HG03520 (cell line): Measurements from ENCODE around the gene LRPAP1.

Experiments used
- ATAC-seq: cut with Tn5 transposase; IDR thresholded peaks from one replicate; pipeline ENCODE4 v1.9.1; 2021; ENCODE audit warnings: mild to moderate bottlenecking, moderate library complexity; ENCODE audit not compliant: unreplicated experiment

Gene LRPAP1

GRCh38 chr4:3488820-3489219 is 43.4 kb downstream of the LRPAP1 start:
- ATAC-seq: no peak

- no peak for ATAC-seq
These were observed 44.4 kb downstream of the LRPAP1 start for GRCh38 chr4:3487861-3488260.

DNA sequence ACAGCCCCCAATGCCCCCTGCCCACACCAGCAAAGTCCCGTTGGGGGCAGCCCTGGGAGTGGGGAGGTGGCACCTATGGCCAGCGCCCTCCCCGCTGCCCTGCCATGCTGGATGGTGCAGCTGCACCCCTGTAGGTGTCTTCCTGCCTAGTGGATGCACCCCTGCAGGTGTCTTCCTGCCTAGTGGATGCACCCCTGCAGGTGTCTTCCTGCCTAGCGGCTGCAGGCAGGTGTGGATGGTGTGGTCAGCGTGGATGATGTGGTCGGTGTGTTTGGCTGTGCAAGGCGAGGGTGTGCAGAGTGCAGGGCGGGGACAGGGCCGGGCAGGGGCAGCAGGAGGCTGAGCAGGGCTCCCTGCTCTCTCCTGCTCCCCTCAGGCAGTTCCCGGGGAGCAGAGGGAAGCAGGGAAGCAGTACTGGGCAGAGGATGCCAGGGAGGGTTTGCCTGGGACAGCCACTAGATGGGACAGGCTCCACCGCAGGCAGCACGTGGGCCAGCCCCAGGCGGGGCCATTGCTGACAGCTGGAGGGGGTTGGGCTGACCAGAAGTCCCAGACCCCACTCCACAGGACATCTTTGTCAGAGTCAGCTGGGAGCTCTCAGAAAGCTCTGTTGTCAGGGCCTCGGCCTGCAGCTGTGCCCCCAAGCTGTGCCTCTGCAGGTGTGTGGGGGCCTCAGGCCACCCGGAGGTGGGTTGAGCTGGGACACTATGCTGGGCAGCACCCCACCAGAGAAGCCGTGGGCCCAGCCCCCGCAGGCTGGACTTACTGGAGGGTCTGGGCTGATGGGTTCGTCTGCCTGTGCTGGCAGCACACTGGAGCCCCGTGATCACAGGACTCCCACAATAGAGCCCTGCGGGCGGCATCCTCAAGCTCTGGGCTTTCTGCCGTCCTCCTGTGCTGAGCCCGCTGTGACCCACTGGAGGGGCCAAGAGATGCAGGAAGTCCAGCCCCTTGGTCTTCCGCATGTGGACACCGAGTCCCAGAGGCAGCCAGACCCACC is 45.4 kb downstream of the LRPAP1 start:
- ATAC-seq: no peak

GRCh38 chr4:3485886-3486540 is 46.2 kb downstream of the LRPAP1 start:
- ATAC-seq: no peak

- no peak for ATAC-seq
These were observed 47.0 kb downstream of the LRPAP1 start for GRCh38 chr4:3485011-3485791.

GRCh38 chr4:3484057-3484973 is 47.9 kb downstream of the LRPAP1 start:
- ATAC-seq: no peak

DNA sequence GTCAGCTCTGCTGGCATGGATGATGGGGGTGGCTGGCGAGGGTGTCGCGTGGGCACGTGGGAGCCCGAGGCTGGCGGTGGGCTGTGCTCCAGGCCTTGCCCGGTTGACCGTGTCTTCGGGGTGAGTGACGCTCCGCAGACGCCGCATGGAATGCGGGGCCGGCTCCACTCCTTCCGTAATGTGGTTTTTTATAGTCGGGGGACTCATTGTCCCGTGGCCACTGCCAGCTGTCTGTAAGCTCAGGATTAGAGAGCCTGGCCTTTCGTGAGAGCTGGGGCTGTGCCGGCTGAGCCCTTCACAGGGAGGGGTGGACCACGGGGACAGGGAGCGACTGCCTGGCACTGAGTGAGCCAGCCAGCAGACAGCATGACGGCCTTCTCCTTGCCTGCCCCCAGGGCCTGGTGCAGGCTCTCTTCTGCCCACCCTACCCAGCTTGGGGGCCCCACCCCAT is 48.7 kb downstream of the LRPAP1 start:
- no peak for ATAC-seq

DNA sequence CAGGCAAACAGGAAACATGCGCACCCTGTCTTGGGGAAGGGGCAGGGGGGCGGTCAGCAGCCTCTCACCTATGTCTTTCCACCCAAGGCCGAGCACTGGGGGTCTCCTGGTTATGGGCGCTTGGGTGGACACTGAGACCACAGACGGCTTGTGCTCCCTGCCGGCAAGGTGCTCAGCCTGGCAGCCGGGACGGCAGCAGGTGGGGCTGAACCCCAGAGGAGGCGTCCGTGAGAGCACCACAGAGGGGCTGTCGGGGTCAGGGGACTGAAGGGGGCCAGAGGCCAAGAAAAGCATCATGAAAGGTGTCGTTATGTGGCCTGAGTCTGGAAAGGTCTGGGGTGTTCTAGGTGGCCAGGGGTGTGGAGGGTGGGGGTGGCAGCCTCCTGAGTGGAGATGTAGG is 49.5 kb downstream of the LRPAP1 start:
- ATAC-seq: no peak

DNA sequence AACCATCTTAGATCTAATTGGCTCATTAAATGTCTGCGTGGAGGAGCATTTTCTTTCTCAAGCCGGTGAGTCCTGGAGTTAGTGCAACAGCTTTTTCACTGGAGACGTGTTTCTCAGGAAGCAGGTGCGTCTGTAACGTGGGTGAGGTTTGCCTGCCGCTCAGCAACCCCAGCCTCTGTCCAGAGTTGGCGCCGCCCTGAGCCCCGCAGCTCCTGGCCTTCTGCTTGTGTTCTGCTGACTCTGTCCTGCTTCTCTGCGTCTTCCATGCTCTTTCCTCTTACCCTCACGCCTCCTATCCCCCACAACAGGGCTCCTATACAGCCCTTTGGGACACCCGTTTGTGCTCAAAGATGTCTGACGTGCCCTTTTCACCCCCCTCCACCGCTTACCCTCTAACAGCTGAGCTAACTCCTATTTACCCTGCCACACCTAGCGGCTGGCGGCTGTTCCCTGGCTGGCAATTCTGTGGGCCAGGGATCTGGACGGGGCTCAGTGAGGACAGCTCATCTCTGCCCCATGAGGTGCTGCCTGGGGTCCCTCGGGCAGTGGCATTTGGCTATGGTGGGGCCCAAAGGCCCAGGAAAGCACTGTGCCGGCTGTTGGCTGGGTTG is 50.3 kb downstream of the LRPAP1 start:
- no peak for ATAC-seq

DNA sequence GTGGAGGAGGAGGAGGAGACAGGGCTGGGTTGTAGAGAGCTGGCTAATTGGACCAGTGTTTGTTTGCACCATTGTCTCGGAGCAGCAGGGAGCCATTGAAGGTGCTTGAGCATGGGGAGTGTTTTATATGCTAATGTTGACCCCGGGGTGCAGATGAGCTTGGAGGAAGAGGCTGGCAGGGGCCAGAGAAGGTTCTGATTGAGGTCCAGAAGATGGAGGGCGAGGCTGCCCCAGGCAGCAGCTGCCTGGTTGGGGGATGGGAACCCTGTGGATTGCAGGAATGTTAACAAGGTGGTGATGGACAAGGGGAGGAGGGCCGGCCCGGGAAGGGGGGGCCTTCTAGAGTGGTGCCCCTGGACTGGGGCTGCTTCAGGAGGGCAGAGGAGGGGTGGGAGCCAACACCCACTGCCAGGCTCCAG is 51.1 kb downstream of the LRPAP1 start:
- ATAC-seq: no peak

- peak; percentile 51 for ATAC-seq
These were observed 51.6 kb downstream of the LRPAP1 start for GRCh38 chr4:3480528-3481112.

GRCh38 chr4:3479358-3480101 is 52.7 kb downstream of the LRPAP1 start:
- ATAC-seq: no peak

DNA sequence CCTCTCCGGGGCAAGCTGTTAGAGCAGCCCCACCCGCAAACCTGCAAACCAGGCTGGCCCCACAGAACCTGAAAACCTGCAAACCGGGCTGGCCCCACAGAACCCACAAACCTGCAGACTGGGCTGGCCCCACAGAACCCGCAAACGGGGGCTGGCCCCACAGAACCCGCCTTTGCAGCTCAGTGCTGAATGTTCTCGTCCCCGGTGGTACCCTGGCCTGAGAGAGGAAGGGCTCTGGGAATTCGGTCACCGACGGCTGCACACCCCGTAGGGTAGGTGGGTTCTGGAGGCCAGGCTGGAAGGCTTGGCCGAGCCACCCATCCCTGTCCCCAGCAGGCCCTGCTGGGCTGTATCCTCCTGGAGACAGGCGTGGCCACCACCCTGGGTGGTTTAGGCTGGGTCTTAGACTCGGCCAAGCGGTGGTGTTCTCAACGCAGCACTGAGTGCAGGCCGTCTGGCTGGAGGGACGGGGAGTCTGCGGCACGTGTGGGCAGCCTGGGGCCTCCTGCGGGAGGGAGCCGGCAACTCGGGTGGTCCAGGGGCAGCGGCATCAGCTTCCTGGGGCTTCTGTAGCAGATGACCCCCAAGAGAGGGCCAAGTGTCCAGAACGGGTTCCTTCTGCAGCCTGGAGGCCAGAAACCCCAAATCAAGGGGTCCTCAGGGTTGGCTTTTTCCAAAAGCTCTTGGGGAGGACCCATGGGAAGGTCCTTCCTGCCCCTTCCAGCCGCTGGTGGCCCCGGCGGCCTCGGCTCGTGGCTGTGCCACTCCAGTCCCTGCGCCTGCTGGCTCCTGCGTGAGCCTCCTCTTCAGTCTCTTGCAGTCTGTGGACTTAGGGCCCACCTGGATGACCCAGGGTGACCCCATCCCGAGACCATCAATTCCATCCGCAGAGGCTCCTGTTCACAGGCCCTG is 53.5 kb downstream of the LRPAP1 start:
- ATAC-seq: no peak

GRCh38 chr4:3477750-3478430 is 54.3 kb downstream of the LRPAP1 start:
- no peak for ATAC-seq

DNA sequence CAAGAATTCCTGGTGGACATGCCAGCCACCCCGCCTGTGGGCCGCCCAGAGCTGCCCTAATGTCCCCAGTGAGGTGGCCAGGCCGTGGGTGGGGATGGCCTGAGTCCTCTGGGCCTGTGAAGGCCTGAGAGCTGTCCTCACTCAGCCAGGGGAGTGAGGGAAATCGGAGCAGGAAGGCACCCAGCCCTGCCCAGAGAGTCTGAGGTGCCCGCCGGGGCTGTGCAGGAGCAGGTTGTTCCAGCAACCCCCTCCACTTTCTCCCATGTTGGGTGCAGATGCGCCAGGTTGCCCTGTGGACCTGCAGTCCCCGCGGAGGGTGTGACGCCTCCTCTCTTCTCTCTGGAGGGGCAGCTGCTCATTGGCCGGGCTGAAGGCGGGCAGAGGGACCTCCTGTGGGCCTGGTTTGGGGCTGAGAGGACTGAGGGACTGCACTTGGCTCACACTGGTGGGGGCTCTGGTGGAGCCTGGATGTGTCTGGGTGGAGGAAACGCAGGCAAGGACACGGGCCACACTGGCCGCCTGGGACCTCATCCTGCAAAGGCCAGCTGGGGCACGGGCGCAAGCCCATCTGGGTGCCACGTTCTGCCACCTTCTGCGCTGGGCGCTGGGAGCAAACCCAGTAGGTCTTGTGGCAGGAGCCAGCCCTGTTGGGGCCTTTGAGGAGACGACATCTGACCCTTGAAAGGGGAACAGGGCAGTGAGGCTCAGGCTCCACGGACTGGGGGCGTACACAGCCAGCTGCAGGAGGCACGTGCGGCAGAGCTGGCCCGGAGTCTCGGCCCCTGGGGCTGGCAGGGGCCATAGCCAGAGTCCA is 55.1 kb downstream of the LRPAP1 start:
- ATAC-seq: no peak

DNA sequence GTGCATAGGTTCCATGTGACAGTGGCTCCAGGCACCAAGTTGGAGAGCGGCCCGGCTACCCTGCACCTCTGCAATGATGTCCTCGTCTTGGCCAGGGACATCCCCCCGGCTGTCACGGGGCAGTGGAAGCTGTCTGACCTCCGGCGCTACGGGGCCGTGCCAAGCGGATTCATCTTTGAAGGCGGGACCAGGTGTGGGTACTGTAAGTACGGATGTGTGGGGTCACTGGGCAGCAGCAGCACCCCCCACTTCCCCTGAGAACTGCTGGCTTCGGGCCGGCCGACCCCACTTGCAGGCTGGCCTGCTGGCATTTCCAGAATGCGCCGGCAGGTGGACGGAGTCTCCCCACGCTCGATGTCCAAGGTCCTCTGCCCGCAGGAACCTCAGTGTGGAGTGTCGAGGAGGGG is 55.9 kb downstream of the LRPAP1 start:
- ATAC-seq: no peak
